Measurements from ENCODE around the gene F7.

GRCh38 chr13:113129921-113130750, 24.5 kb downstream of the F7 start:
- TF ChIP-seq CTCF (IDR thresholded peaks at IDR 0.05) (no peak), POLR2A (IDR thresholded peaks at IDR 0.05) (no peak)

Data from sigmoid colon (tissue), 3 donors.